SIG-M5 treated with dmso at 0.1 percent for 504 hours (cell line): Measurements from ENCODE around the gene ZBTB7A.
"Not testable (repeated sequence)": the region's sequence is repeated elsewhere in the genome, so short reads cannot be mapped to it uniquely, and the experiment has no call there.

Experiments
- DNase-seq: peaks from one replicate; lab custom pipeline; 2025; ENCODE audit not compliant: unreplicated experiment; lab: John Stamatoyannopoulos, UW

The ZBTB7A gene

GRCh38 chr19:4016903-4017638 is 49.6 kb downstream of the ZBTB7A start:
- DNase-seq: no peak

- DNase-seq: no peak
Observed at GRCh38 chr19:4016486-4016885, 50.2 kb downstream of the ZBTB7A start.

DNA sequence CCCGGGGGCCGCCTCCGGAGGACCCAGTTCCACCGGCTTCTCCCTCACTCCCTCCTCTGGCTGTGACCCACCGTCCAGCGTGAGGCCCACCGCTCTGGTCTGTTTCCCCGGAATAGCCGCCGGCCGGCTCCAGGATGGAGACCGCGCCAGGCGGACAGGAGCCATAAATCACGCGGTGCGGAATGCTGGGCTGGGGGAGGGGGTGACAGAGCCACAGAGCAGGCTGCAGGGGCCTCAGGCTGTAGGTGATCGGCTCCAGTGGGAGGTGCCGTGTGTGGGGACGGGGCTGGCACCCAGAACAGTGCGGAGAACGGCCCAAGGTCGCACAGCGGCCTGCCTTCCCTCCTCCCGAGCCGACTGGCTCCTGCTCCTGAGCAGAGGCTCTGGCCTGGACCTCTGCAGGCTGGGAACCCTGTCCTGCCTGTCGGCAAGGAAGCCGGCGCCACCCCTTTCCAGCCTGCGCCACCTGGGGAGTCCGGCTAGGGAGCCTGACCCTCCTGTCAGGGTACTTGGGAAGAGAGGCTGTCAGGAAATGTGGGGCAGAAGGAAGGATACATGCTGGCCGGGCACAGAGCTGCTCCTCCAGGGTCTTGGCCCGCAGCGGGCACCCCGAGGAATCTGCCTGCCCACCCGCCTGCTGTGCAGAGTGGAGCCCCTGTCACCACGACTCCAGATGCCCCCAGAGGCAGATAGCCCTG is 50.8 kb downstream of the ZBTB7A start:
- DNase-seq: no peak

GRCh38 chr19:4014541-4015491 is 51.9 kb downstream of the ZBTB7A start:
- DNase-seq: no peak

DNA sequence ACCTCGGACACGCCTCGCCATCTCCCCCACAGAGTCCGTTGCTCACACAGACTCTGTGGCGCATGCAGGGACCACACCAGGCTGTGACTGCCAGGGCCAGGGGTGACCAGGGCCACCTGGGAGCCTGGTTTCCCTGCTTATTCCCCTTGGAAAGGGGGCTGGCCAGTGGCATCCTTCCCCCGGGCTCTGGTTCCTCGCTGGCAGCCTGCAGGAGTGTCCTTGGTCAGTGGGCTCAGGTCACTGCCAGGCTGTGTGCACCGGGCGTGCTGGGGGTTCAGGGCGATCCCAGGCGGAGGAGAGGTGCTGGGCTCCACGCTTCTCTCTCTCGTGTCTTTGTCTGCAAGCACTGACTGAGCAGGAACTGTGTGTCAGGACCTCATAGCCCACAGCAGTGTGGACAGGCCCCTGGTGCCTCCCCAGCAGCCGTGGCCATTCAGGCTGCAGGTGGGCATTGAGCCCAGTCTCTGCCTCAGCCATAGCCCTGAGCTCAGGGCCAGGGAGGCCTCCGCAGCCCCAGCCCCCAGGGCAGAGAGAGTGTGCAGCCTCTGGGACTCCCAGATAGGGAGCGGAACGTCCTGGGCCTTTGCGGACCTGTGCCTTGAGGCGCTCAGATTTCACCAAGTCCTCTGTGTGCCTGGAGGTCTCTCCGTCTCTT is 52.7 kb downstream of the ZBTB7A start:
- DNase-seq: no peak

DNA sequence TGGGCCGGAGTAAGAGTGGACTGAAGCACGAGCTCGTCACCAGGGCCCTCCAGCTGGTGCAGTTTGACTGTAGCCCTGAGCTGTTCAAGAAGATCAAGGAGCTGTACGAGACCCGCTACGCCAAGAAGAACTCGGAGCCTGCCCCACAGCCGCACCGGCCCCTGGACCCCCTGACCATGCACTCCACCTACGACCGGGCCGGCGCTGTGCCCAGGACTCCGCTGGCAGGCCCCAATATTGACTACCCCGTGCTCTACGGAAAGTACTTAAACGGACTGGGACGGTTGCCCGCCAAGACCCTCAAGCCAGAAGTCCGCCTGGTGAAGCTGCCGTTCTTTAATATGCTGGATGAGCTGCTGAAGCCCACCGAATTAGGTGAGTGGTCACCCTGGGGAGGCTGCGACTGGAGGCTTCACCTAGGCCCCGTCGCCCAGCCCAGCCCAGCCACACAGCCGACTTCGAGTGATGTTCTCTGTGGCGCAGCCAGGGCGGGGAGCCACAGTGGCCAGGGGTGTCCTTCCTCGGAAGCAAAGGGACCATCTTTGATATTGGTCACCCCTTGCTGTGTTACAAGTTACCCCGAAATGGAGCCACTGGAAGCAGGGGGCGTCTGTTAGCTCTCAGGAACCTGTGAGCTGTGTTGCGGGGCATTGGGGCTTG is 53.6 kb downstream of the ZBTB7A start:
- DNase-seq: no peak

GRCh38 chr19:4012092-4012974 is 54.4 kb downstream of the ZBTB7A start:
- DNase-seq: no peak

GRCh38 chr19:4011430-4011829 is 55.3 kb downstream of the ZBTB7A start:
- not testable (repeated sequence) for DNase-seq

DNA sequence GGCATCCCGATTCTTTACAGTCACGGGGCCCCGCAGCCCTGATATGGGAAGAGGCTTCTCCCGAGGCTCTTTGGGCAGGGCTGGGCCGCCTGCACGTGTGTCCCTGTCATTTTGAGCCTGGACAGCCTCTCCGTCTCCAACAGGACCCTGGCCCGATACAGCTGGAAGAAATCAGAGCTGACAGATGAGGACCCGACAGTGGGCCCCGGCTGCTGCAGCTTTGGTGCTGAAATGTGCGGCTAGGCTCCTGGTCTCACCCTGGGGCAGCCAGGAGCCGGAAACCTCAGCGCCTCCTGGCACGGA is 55.9 kb downstream of the ZBTB7A start:
- no peak for DNase-seq

GRCh38 chr19:4009990-4010807 is 56.5 kb downstream of the ZBTB7A start:
- DNase-seq: no peak

GRCh38 chr19:4007836-4008539 is 58.7 kb downstream of the ZBTB7A start:
- peak; percentile 10 for DNase-seq

DNA sequence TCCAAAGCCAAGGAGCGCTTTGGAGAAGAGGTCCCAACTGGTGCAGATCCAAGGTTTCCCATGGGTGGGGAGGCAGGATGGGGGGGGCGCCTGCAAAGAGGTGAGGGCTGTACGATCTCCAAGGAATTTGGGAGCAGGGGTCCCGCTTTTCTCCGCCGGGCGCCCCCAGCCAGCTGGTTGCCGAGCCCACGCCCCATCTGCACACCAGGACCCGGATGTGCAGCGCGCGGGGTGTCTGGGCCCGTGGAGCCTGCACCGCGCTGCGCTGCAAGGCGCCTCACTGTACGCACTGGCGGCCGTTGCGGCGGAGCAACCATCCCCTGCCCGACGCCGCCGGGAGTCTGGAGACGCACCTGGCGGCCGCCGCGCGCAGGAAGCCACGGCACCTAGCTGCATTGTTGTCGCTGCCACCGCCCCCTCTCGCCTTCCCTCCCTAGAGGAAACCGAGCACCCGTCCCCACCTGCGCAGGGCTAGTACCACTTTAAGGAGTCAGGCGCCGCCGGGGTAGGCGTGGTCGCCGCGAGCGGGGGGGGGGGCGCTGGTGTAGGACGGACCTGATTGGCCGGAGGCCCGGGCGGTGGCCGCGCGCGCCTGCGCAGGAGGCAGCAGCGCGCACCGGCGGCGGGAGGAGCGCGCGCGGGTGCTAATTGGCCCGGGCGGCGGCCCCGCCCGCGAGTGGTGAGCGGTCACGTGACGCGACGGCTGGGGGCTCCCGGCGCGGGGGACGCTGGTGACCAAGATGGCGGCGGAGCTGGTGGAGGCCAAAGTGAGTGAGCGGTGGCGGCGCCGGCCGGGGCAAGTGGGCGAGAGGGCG is 59.5 kb downstream of the ZBTB7A start, which contains the start of gene PIAS4:
Gene PIAS4 (plus strand): TSS at position 716 of the 815 bp plus-strand sequence. CDS start 25 bp downstream, at position 741.
- peak; percentile 84 for DNase-seq

- not testable (repeated sequence) for DNase-seq
Observed at GRCh38 chr19:4005436-4005835, 61.3 kb downstream of the ZBTB7A start.

GRCh38 chr19:4000798-4001197 is 65.9 kb downstream of the ZBTB7A start:
- DNase-seq: not testable (repeated sequence)

GRCh38 chr19:3998667-3999412 is 67.9 kb downstream of the ZBTB7A start:
- not testable (repeated sequence) for DNase-seq

DNA sequence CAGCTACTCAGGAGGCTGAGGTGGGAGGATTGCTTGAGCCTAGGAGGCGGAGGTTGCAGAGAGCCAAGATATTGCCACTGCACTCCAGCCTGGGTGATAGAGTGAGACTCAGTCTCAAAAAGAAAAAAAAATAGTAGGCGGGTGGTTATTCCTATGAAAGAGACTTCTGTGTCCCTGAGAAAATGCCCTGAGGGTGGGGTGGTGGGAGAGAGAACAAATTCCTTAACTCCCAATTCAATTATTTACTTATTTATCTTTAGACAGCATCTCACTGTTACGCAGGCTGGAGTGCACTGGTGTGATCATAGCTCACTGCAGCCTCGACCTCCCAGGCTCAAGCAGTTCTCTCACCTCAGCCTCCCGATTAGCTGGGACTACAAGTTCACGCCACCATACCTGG is 71.1 kb downstream of the ZBTB7A start:
- DNase-seq: no peak
